Esophagus (tissue), 2 donors: ENCODE measurements around the gene CACNA1I. TPM values are rescaled to one million over a fixed set of nuclear protein-coding genes. Genes with fewer than 3 reads are reported as not detected.

Experiments
- H3K27ac ChIP-seq, 2 donors: one replicate each; pipeline ENCODE4 v1.5.1; 2013; ENCODE audit warnings: low read depth in 2 of 2, mild to moderate bottlenecking in 2 of 2, inconsistent platforms in 1 of 2, low read length in 1 of 2, moderate library complexity in 1 of 2
- H3K27me3 ChIP-seq, 2 donors: one replicate each; pipeline ENCODE4 v1.6.1; 2013; ENCODE audit warnings: low read length in 2 of 2, control low read depth in 1 of 2, mild to moderate bottlenecking in 1 of 2; ENCODE audit not compliant: insufficient read depth in 2 of 2, control insufficient read depth in 1 of 2
- H3K36me3 ChIP-seq, 2 donors: one replicate each; pipeline ENCODE4 v1.6.1; 2013; ENCODE audit warnings: low read length in 1 of 2; ENCODE audit not compliant: control insufficient read depth in 2 of 2, insufficient read depth in 2 of 2
- H3K4me1 ChIP-seq, 2 donors: one replicate each; pipeline ENCODE4 v1.6.1; 2013; ENCODE audit warnings: low read length in 1 of 2; ENCODE audit not compliant: control insufficient read depth in 2 of 2, insufficient read depth in 2 of 2
- H3K4me3 ChIP-seq, 2 donors: one replicate each; pipeline ENCODE4 v1.5.1; 2013; ENCODE audit warnings: low read length in 2 of 2, mild to moderate bottlenecking in 2 of 2, low read depth in 1 of 2, moderate library complexity in 1 of 2
- H3K9me3 ChIP-seq, 2 donors: one replicate each; pipeline ENCODE4 v1.6.1; 2013; ENCODE audit warnings: mild to moderate bottlenecking in 2 of 2, low read depth in 1 of 2, low read length in 1 of 2, moderate library complexity in 1 of 2; ENCODE audit not compliant: control insufficient read depth in 2 of 2, insufficient read depth in 1 of 2
- WGBS, 2 donors: extraction: QIAGEN DNeasy Blood & Tissue Kit; methylation state at CpG; one replicate each; pipeline ENCODE4 v1.1.7; 2013; 5-methylcytosine and 5-hydroxymethylcytosine counted together
- polyA plus RNA-seq, 2 donors: library from polyadenylated mRNA; stranded (reverse); fragments of 200-250 nt; gene quantifications; one replicate each; pipeline ENCODE4 v1.2.3, GENCODE V29; 2013
- donor health status: healthy with polysubstance abuse.
- donor health status: Bipolar disorder and iron deficiency.

CACNA1I gene
- polyA plus RNA-seq, 2 donors: 0.09 to 0.37 TPM

DNA sequence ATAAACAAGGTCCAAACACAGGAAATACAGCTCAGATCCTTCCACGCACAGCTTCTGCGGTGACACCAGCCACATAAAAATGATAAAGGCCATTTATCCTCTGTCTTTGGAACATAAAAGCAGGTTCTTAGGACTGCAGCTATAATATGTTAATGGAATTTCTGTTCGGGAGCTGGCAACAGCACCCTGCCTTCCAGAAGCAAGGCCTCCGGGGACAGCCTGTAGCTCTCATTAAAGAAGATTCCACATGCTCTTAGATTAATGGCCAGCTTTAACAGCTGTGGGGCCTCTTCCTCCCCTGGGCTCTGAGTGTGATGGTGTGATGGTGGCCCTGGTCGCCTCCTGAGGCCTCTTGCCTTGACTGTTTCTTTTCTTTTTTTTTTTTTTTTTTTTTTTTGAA, 137.3 kb downstream of the CACNA1I start:
- Histone ChIP-seq H3K27me3 (no peaks in the 10 kb centered on the region), H3K4me1 (peaks cover 3 to 11% of the 10 kb centered on the region in 2 donors), H3K4me3 (no peak overlapping the region), H3K27ac (no peak overlapping the region), H3K36me3 (no peaks in the 10 kb centered on the region), H3K9me3 (no peaks in the 10 kb centered on the region)
- WGBS, 2 donors: 73 to 80% methylated on average over 5 of the region's 5 CpGs

DNA sequence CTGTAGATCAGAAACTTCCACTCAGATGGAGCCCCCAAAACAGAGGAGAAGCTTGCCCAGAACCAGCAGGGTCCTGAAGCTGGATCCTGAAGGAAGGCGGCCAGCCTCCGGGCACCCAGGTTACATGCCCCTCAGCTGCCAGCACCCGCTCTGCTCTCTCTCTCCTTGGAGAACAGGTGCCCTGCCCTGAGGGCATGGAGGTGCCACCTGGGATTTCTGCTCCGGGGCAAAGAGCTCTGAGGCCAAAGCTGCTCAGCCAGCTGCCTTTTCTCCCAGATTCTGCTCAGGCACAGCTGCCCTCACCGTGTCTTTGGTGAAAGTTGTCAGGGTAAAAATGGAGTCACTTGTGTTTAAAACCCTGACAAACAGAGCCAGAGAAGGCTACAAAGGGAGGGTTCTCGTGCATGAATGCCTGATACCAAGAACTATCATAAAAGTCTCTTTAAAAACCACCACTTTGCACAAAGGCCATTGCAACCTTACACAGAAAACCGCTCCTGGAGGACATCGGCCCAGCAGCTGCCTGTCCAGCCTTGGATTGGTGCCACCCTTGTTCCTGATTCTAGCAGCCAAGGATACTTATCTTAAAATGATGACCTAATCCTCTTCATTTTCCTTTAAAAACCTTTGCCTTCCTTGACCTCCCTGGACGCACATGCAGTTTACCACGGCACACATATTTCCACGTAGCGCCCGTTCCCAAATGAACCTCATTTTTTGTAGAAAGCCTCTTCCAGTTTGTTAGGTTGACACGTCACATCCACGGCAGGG, 140.0 kb downstream of the CACNA1I start:
- no peaks in the 10 kb centered on the region for H3K36me3 ChIP-seq
- H3K4me3 ChIP-seq: no peak overlapping the region
- 60 to 69% methylated on average over 15 of the region's 15 CpGs for WGBS, 2 donors
- no peaks in the 10 kb centered on the region for H3K9me3 ChIP-seq
- no peaks in the 10 kb centered on the region for H3K27me3 ChIP-seq
- H3K27ac ChIP-seq: no peak overlapping the region
- no peaks in the 10 kb centered on the region for H3K4me1 ChIP-seq

DNA sequence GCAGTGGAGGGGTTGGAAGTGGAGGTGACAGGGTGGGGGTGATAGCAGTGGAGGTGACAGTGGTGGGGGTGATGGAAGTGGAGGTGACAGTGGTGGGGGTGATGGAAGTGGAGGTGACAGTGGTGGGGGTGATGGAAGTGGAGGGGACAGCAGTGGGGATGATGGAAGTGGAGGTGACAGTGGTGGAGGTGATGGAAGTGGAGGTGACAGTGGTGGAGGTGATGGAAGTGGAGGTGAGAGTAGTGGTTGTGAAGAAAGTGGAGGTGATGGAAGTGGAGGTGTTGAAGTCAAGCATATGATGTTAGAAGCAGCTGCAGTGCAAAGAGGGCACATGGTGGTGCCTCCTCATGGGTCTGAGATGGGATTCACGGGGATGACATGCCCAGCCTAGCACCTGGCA, 141.5 kb downstream of the CACNA1I start:
- 92 to 96% methylated on average over 1 of the region's 1 CpG for WGBS, 2 donors
- Histone ChIP-seq H3K9me3 (no peaks in the 10 kb centered on the region), H3K27me3 (no peaks in the 10 kb centered on the region), H3K36me3 (no peaks in the 10 kb centered on the region), H3K27ac (no peak overlapping the region), H3K4me3 (no peak overlapping the region), H3K4me1 (no peaks in the 10 kb centered on the region)

GRCh38 chr22:39712751-39713525, 142.4 kb downstream of the CACNA1I start:
- no peaks in the 10 kb centered on the region for H3K9me3 ChIP-seq
- peaks cover 0 to 3% of the 10 kb centered on the region in 2 donors for H3K4me1 ChIP-seq
- 70 to 76% methylated on average over 18 of the region's 18 CpGs for WGBS, 2 donors
- no peak overlapping the region for H3K27ac ChIP-seq
- no peaks in the 10 kb centered on the region for H3K36me3 ChIP-seq
- H3K4me3 ChIP-seq: no peak overlapping the region
- H3K27me3 ChIP-seq: no peaks in the 10 kb centered on the region

- 84 to 85% methylated on average over 10 of the region's 10 CpGs for WGBS, 2 donors
- Histone ChIP-seq H3K27ac (no peak overlapping the region), H3K4me1 (peaks cover 0 to 3% of the 10 kb centered on the region in 2 donors), H3K27me3 (no peaks in the 10 kb centered on the region), H3K36me3 (no peaks in the 10 kb centered on the region), H3K9me3 (no peaks in the 10 kb centered on the region), H3K4me3 (no peak overlapping the region)
These were observed 143.3 kb downstream of the CACNA1I start for GRCh38 chr22:39713799-39714290.

DNA sequence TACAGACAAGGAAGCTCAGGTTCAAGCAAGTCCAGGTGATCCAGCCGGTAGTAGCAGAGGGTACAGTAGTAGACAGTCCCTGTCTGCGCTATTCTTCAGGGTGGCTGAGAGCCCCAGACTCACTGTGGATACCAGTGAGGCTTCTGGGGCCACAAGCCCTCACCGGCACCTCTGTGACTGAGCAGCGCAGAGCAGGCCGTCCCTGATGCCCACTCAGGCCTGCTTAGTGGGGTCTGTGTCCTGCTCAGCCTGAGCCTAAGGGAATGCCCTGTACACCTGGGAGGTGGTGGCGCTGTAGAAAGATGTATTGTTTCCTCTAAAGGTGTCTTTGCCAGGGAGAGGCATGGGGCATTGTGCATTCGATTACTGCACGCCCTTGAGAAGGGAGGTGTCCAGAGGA, 143.8 kb downstream of the CACNA1I start:
- no peaks in the 10 kb centered on the region for H3K9me3 ChIP-seq
- 88 to 89% methylated on average over 8 of the region's 8 CpGs for WGBS, 2 donors
- no peak overlapping the region for H3K4me3 ChIP-seq
- H3K27ac ChIP-seq: no peak overlapping the region
- no peaks in the 10 kb centered on the region for H3K27me3 ChIP-seq
- peaks cover 0 to 7% of the 10 kb centered on the region in 2 donors for H3K4me1 ChIP-seq
- no peaks in the 10 kb centered on the region for H3K36me3 ChIP-seq

GRCh38 chr22:39715778-39716495, 145.4 kb downstream of the CACNA1I start:
- Histone ChIP-seq H3K4me1 (peaks cover 0 to 10% of the 10 kb centered on the region in 2 donors), H3K27ac (no peak overlapping the region), H3K4me3 (no peak overlapping the region), H3K36me3 (no peaks in the 10 kb centered on the region), H3K9me3 (no peaks in the 10 kb centered on the region), H3K27me3 (no peaks in the 10 kb centered on the region)
- 77 to 80% methylated on average over 25 of the region's 25 CpGs for WGBS, 2 donors

GRCh38 chr22:39716534-39716933, 146.0 kb downstream of the CACNA1I start:
- peaks cover 0 to 10% of the 10 kb centered on the region in 2 donors for H3K4me1 ChIP-seq
- no peak overlapping the region for H3K27ac ChIP-seq
- H3K4me3 ChIP-seq: no peak overlapping the region
- 86 to 90% methylated on average over 10 of the region's 10 CpGs for WGBS, 2 donors
- H3K9me3 ChIP-seq: no peaks in the 10 kb centered on the region
- no peaks in the 10 kb centered on the region for H3K27me3 ChIP-seq
- H3K36me3 ChIP-seq: no peaks in the 10 kb centered on the region

DNA sequence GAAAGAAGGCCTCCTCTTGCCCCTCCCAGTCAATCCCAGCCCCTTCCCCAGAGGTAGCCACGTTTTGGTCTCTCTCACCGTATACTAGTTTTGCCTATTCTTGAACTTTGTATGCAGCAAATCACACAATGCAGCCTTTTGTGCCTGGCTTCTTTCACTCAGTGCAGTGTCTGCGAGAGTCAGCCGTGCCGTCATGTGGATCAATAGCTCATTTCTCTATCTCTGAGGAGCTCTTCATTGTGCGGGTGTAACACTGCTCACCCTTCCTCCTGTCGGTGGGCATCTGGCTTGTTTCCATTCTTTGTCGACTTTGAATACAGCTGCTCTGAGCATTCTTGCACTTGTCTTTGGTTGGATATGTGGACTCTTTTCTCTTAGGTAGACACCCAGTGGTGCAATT, 146.5 kb downstream of the CACNA1I start:
- Histone ChIP-seq H3K36me3 (no peaks in the 10 kb centered on the region), H3K27me3 (no peaks in the 10 kb centered on the region), H3K27ac (no peak overlapping the region), H3K4me3 (no peak overlapping the region), H3K4me1 (peaks cover 0 to 13% of the 10 kb centered on the region in 2 donors), H3K9me3 (no peaks in the 10 kb centered on the region)
- 74 to 78% methylated on average over 8 of the region's 8 CpGs for WGBS, 2 donors
